T-cell (primary cell): ENCODE results near the gene DRC1. TPM values are rescaled to one million over a fixed set of nuclear protein-coding genes. Genes with fewer than 3 reads are reported as not detected.

Experiments used
- ATAC-seq, 4 experiments: fragments of 200-7000 bp in 3 of 4; fragments of 150-1000 bp in 1 of 4; cut with Tn5 transposase; replicated peaks in 1 of 4; 1 replicate in 3 of 4; 2 replicates in 1 of 4; pipeline ENCODE4 v1.10.0; 2021; ENCODE audit warnings: moderate library complexity in 3 of 4, mild to moderate bottlenecking in 2 of 4, moderate number of reproducible peaks in 1 of 4
- CTCF ChIA-PET, 2 donors: fragments of 300-600 bp; sonication (Branson Sonifier 250); formaldehyde crosslinking; loops; one replicate each; lab custom pipeline; 2022; ENCODE audit warnings: antibody characterized with exemption in 2 of 2; lab: Charles Lee
- POLR2A ChIA-PET, 2 donors: fragments of 300-600 bp; sonication (Branson Sonifier 250); formaldehyde crosslinking; loops; one replicate each; lab custom pipeline; 2022; ENCODE audit warnings: antibody characterized with exemption in 2 of 2; lab: Charles Lee
- DNase-seq, 35 experiments: peaks; one replicate each; pipeline versions ENCODE4 v3.0.0 to v3.0.0-alpha.2; 2013 to 2023
- H3K27ac ChIP-seq: one replicate; pipeline ENCODE4 v1.5.1; 2013; ENCODE audit warnings: low read length
- H3K27me3 ChIP-seq, 2 experiments: replicated peaks in 1 of 2; 1 replicate in 1 of 2; 2 replicates in 1 of 2; pipeline versions ENCODE4 v1.6.1 to v1.7.0; 2013; ENCODE audit warnings: low read length in 1 of 2, mixed read lengths in 1 of 2; ENCODE audit not compliant: control insufficient read depth in 2 of 2, insufficient read depth in 2 of 2; ENCODE audit errors: extremely low read depth in 1 of 2
- H3K36me3 ChIP-seq, 2 donors: 1 replicate in 1 of 2; 2 replicates in 1 of 2; pipeline versions ENCODE4 v1.6.1 to v1.7.0; 2013; ENCODE audit warnings: low read length in 1 of 2; ENCODE audit not compliant: control insufficient read depth in 2 of 2, insufficient read depth in 1 of 2; ENCODE audit errors: extremely low read depth in 1 of 2
- H3K4me1 ChIP-seq, 2 experiments: 1 replicate in 1 of 2; 2 replicates in 1 of 2; pipeline versions ENCODE4 v1.6.1 to v1.7.0; 2013; ENCODE audit warnings: low read length in 2 of 2, mixed read lengths in 1 of 2; ENCODE audit not compliant: insufficient read depth in 2 of 2, control insufficient read depth in 1 of 2; ENCODE audit errors: extremely low read depth in 1 of 2
- H3K4me3 ChIP-seq, 2 donors: 1 replicate in 1 of 2; 2 replicates in 1 of 2; pipeline versions ENCODE4 v1.5.1 to v1.7.0; 2013; ENCODE audit warnings: mild to moderate bottlenecking in 2 of 2, low read length in 1 of 2, moderate library complexity in 1 of 2; ENCODE audit not compliant: control insufficient read depth in 1 of 2; ENCODE audit errors: extremely low read depth in 1 of 2
- H3K9me3 ChIP-seq: 2 replicates; pipeline ENCODE4 v1.7.0; 2013
- H3K27ac Mint-ChIP-seq, 2 donors: one replicate each; pipeline ENCODE4 v1.8.0; 2020 to 2021; ENCODE audit warnings: mild to moderate bottlenecking in 2 of 2, mixed read lengths in 2 of 2
- H3K27me3 Mint-ChIP-seq, 2 donors: one replicate each; pipeline ENCODE4 v1.8.0; 2021 to 2022; ENCODE audit warnings: mixed read lengths in 2 of 2
- H3K36me3 Mint-ChIP-seq: one replicate; pipeline ENCODE4 v1.8.0; 2021; ENCODE audit warnings: mixed read lengths
- H3K4me1 Mint-ChIP-seq, 3 donors: one replicate each; pipeline ENCODE4 v1.8.0; 2020 to 2022; ENCODE audit warnings: mixed read lengths in 3 of 3, mild to moderate bottlenecking in 1 of 3
- H3K4me3 Mint-ChIP-seq, 3 donors: one replicate each; pipeline ENCODE4 v1.8.0; 2020 to 2022; ENCODE audit warnings: mild to moderate bottlenecking in 3 of 3, mixed read lengths in 3 of 3, moderate library complexity in 3 of 3
- H3K9me3 Mint-ChIP-seq, 3 donors: one replicate each; pipeline ENCODE4 v1.8.0; 2020 to 2022; ENCODE audit warnings: mixed read lengths in 3 of 3
- WGBS: methylation state at CpG from one replicate; pipeline ENCODE4 v1.1.5; 2013; ENCODE audit warnings: missing lambda C conversion rate; ENCODE audit not compliant: insufficient coverage; 5-methylcytosine and 5-hydroxymethylcytosine counted together
- total RNA-seq, 35 experiments: library from RNA in 6 of 35; stranded (reverse) in 6 of 35; fragments of 120-200 nt in 1 of 35; gene quantifications; one replicate each; pipeline versions ENCODE4 v1.2.1 to v1.2.4 and lab custom pipeline; 2013 to 2026

The DRC1 gene
- total RNA-seq, 5 donors from 2014 or later (not counting 1 experiment from before 2014, with no cell fraction given): not detected

- peaks cover 0 to 22% of the 10 kb centered on the region in 2 experiments for H3K27me3 ChIP-seq
- ChIA-PET POLR2A (no interaction called here), CTCF (no interaction called here)
- ATAC-seq: no peak
- H3K9me3 Mint-ChIP-seq: no peaks in the 10 kb centered on the region
- H3K36me3 ChIP-seq: no peaks in the 10 kb centered on the region
- H3K4me3 Mint-ChIP-seq: no peak overlapping the region
- H3K4me1 Mint-ChIP-seq: no peaks in the 10 kb centered on the region
- WGBS: 95% methylated on average over 2 of the region's 8 CpGs
- no peaks in the 10 kb centered on the region for H3K4me1 ChIP-seq
- H3K27me3 Mint-ChIP-seq: peaks cover 5 to 8% of the 10 kb centered on the region in 2 donors
- no peak overlapping the region for H3K4me3 ChIP-seq
- H3K9me3 ChIP-seq: no peaks in the 10 kb centered on the region
- H3K36me3 Mint-ChIP-seq: no peaks in the 10 kb centered on the region
- DNase-seq: no peak
- no peak overlapping the region for H3K27ac Mint-ChIP-seq
- H3K27ac ChIP-seq: no peak overlapping the region
Observed at GRCh38 chr2:26494891-26495290, 93.2 kb downstream of the DRC1 start.

- WGBS: 89% methylated on average over 5 of the region's 8 CpGs
- Mint-ChIP-seq H3K4me1 (no peaks in the 10 kb centered on the region), H3K27me3 (peaks cover 5 to 8% of the 10 kb centered on the region in 2 donors), H3K4me3 (no peak overlapping the region), H3K9me3 (no peaks in the 10 kb centered on the region), H3K36me3 (no peaks in the 10 kb centered on the region), H3K27ac (no peak overlapping the region)
- no peak overlapping the region for H3K4me3 ChIP-seq
- H3K4me1 ChIP-seq: no peaks in the 10 kb centered on the region
- ChIA-PET POLR2A (interaction anchor here in 1 of 2 donors (0.6 kb wide), 1 partner anchor 343 kb away, joined by 3 read pairs; no protein-coding TSS in a partner anchor), CTCF (no interaction called here)
- ATAC-seq (no peak), DNase-seq (no peak)
- H3K36me3 ChIP-seq: no peaks in the 10 kb centered on the region
- H3K27ac ChIP-seq: no peak overlapping the region
- H3K9me3 ChIP-seq: no peaks in the 10 kb centered on the region
- H3K27me3 ChIP-seq: peaks cover 0 to 20% of the 10 kb centered on the region in 2 experiments
Observed at GRCh38 chr2:26495705-26496297, 94.1 kb downstream of the DRC1 start.

- Histone ChIP-seq H3K4me3 (no peak overlapping the region), H3K4me1 (peaks cover 0 to 13% of the 10 kb centered on the region in 2 experiments), H3K9me3 (no peaks in the 10 kb centered on the region), H3K27me3 (peaks cover 0 to 26% of the 10 kb centered on the region in 2 experiments), H3K36me3 (no peaks in the 10 kb centered on the region), H3K27ac (no peak overlapping the region)
- Mint-ChIP-seq H3K36me3 (no peaks in the 10 kb centered on the region), H3K4me3 (no peak overlapping the region), H3K27ac (no peak overlapping the region), H3K27me3 (peaks cover 5 to 8% of the 10 kb centered on the region in 2 donors), H3K4me1 (peaks cover 4 to 8% (median 5%) of the 10 kb centered on the region in 3 donors), H3K9me3 (no peaks in the 10 kb centered on the region)
- ChIA-PET CTCF (interaction anchor here in 1 of 2 donors (1.0 kb wide), 1 partner anchor 78 kb away, joined by 3 read pairs; no protein-coding TSS in a partner anchor), POLR2A (no interaction called here)
- ATAC-seq (no peak), DNase-seq (no peak)
- no CpG with 5 or more reads among the region's 4 CpGs for WGBS
Observed at GRCh38 chr2:26500406-26500805, 98.7 kb downstream of the DRC1 start.

GRCh38 chr2:26503231-26503880 lies 101.6 kb downstream of the DRC1 start:
- Mint-ChIP-seq H3K4me3 (peak overlapping the region; percentile 66 to 78 (median 76)), H3K27me3 (no peaks in the 10 kb centered on the region), H3K4me1 (peaks cover 4 to 8% (median 5%) of the 10 kb centered on the region in 3 donors), H3K27ac (no peak overlapping the region), H3K36me3 (no peaks in the 10 kb centered on the region), H3K9me3 (no peaks in the 10 kb centered on the region)
- H3K9me3 ChIP-seq: no peaks in the 10 kb centered on the region
- H3K4me1 ChIP-seq: peaks cover 0 to 13% of the 10 kb centered on the region in 2 experiments
- POLR2A ChIA-PET: no interaction called here
- no peak overlapping the region for H3K27ac ChIP-seq
- CTCF ChIA-PET: interaction anchor here in 1 of 2 donors (0.6 to 2.5 kb wide), 2 partner anchors 75 to 556 kb away, joined by 3 to 9 read pairs; no protein-coding TSS in a partner anchor
- peak; percentile 48 to 84 (median 67) for DNase-seq
- peak overlapping the region; percentile 45 to 66 for H3K4me3 ChIP-seq
- peak; percentile 97 to 99 (median 98) for ATAC-seq
- 6% methylated on average over 37 of the region's 41 CpGs for WGBS
- H3K36me3 ChIP-seq: no peaks in the 10 kb centered on the region
- peaks cover 0 to 19% of the 10 kb centered on the region in 2 experiments for H3K27me3 ChIP-seq

- Histone ChIP-seq H3K36me3 (no peaks in the 10 kb centered on the region), H3K4me1 (peaks cover 0 to 13% of the 10 kb centered on the region in 2 experiments), H3K27me3 (peaks cover 0 to 13% of the 10 kb centered on the region in 2 experiments), H3K4me3 (peak overlapping the region; percentile 45 to 66), H3K27ac (no peak overlapping the region), H3K9me3 (no peaks in the 10 kb centered on the region)
- 80% methylated on average over 8 of the region's 13 CpGs for WGBS
- Mint-ChIP-seq H3K4me3 (peak overlapping the region; percentile 66 to 78 (median 76)), H3K27ac (no peak overlapping the region), H3K27me3 (no peaks in the 10 kb centered on the region), H3K4me1 (peaks cover 4 to 8% (median 5%) of the 10 kb centered on the region in 3 donors), H3K9me3 (no peaks in the 10 kb centered on the region), H3K36me3 (no peaks in the 10 kb centered on the region)
- CTCF ChIA-PET: interaction anchor here in 1 of 2 donors (2.5 kb wide), 1 partner anchor 74 kb away, joined by 9 read pairs; no protein-coding TSS in a partner anchor
- no peak for DNase-seq
- POLR2A ChIA-PET: interaction anchor here in 1 of 2 donors (0.6 kb wide), 1 partner anchor 193 kb away, joined by 3 read pairs; no protein-coding TSS in a partner anchor
- no peak for ATAC-seq
Observed at GRCh38 chr2:26504002-26504401, 102.3 kb downstream of the DRC1 start.

GRCh38 chr2:26506279-26506678 lies 104.6 kb downstream of the DRC1 start:
- Histone ChIP-seq H3K9me3 (no peaks in the 10 kb centered on the region), H3K4me1 (peaks cover 0 to 13% of the 10 kb centered on the region in 2 experiments), H3K27ac (no peak overlapping the region), H3K36me3 (no peaks in the 10 kb centered on the region), H3K27me3 (peaks cover 0 to 19% of the 10 kb centered on the region in 2 experiments), H3K4me3 (no peak overlapping the region)
- no peak overlapping the region for H3K4me3 Mint-ChIP-seq
- ATAC-seq (no peak), DNase-seq (no peak)
- CTCF ChIA-PET: no interaction called here
- H3K27ac Mint-ChIP-seq: no peak overlapping the region
- no peaks in the 10 kb centered on the region for H3K36me3 Mint-ChIP-seq
- peaks cover 4 to 8% (median 5%) of the 10 kb centered on the region in 3 donors for H3K4me1 Mint-ChIP-seq
- POLR2A ChIA-PET: no interaction called here
- no CpG with 5 or more reads among the region's 4 CpGs for WGBS
- H3K27me3 Mint-ChIP-seq: no peaks in the 10 kb centered on the region
- no peaks in the 10 kb centered on the region for H3K9me3 Mint-ChIP-seq
